ENCODE data around the gene NCKAP1.

Gene NCKAP1

GRCh38 chr2:182980652-182981051 is 57.6 kb downstream of the NCKAP1 start:
- no peak overlapping the region for H3K4me3 ChIP-seq (ENCODE audit: low read depth in 1 of 2, low read length in 2 of 2)
- H3K4me2 ChIP-seq (ENCODE audit: insufficient read depth, low read length): no peak overlapping the region
- H3K27me3 ChIP-seq (ENCODE audit: insufficient read depth, low read length, poor library complexity): no peaks in the 10 kb centered on the region
- no peak overlapping the region for H2AFZ ChIP-seq (ENCODE audit: low read depth, low read length)
- no peaks in the 10 kb centered on the region for H3K4me1 ChIP-seq (ENCODE audit: insufficient read depth, low read length)
- H3K79me2 ChIP-seq (ENCODE audit: insufficient read depth, low read length): no peaks in the 10 kb centered on the region
- DNase-seq: no peak
- no peaks in the 10 kb centered on the region for H4K20me1 ChIP-seq (ENCODE audit: insufficient read depth, low read length)
- no peak for TF ChIP-seq CTCF (IDR thresholded peaks at IDR 0.05; ENCODE audit: borderline replicate concordance, extremely low read depth, low read length, poor library complexity, severe bottlenecking)
- no peak for TF ChIP-seq EZH2 (IDR thresholded peaks at IDR 0.05; ENCODE audit: borderline replicate concordance, low read depth, low read length, severe bottlenecking)
- no peak overlapping the region for H3K9ac ChIP-seq (ENCODE audit: low read depth, low read length)
- H3K27ac ChIP-seq (ENCODE audit: low read length): no peak overlapping the region
- H3K9me3 ChIP-seq (ENCODE audit: insufficient read depth, low read length, severe bottlenecking): no peaks in the 10 kb centered on the region
- no peaks in the 10 kb centered on the region for H3K36me3 ChIP-seq (ENCODE audit: insufficient read depth, low read length)
- no peak for ATAC-seq (ENCODE audit: insufficient read depth, low read depth)

- Histone ChIP-seq H3K4me1 (ENCODE audit: insufficient read depth, low read length) (no peaks in the 10 kb centered on the region), H3K27ac (ENCODE audit: low read length) (no peak overlapping the region), H3K79me2 (ENCODE audit: insufficient read depth, low read length) (no peaks in the 10 kb centered on the region), H3K36me3 (ENCODE audit: insufficient read depth, low read length) (no peaks in the 10 kb centered on the region), H3K27me3 (ENCODE audit: insufficient read depth, low read length, poor library complexity) (no peaks in the 10 kb centered on the region), H3K4me3 (ENCODE audit: low read depth in 1 of 2, low read length in 2 of 2) (no peak overlapping the region), H2AFZ (ENCODE audit: low read depth, low read length) (no peak overlapping the region), H3K9me3 (ENCODE audit: insufficient read depth, low read length, severe bottlenecking) (no peaks in the 10 kb centered on the region), H4K20me1 (ENCODE audit: insufficient read depth, low read length) (no peaks in the 10 kb centered on the region), H3K4me2 (ENCODE audit: insufficient read depth, low read length) (no peak overlapping the region), H3K9ac (ENCODE audit: low read depth, low read length) (no peak overlapping the region)
- TF ChIP-seq EZH2 (IDR thresholded peaks at IDR 0.05; ENCODE audit: borderline replicate concordance, low read depth, low read length, severe bottlenecking) (no peak), CTCF (IDR thresholded peaks at IDR 0.05; ENCODE audit: borderline replicate concordance, extremely low read depth, low read length, poor library complexity, severe bottlenecking) (peak; percentile 63)
- DNase-seq (no peak), ATAC-seq (ENCODE audit: insufficient read depth, low read depth) (peak; percentile 66)
Measured at GRCh38 chr2:182980115-182980514, 58.1 kb downstream of the NCKAP1 start.

- Histone ChIP-seq H3K27me3 (ENCODE audit: insufficient read depth, low read length, poor library complexity) (peaks cover 3% of the 10 kb centered on the region), H3K9me3 (ENCODE audit: insufficient read depth, low read length, severe bottlenecking) (no peaks in the 10 kb centered on the region), H3K9ac (ENCODE audit: low read depth, low read length) (no peak overlapping the region), H4K20me1 (ENCODE audit: insufficient read depth, low read length) (no peaks in the 10 kb centered on the region), H3K36me3 (ENCODE audit: insufficient read depth, low read length) (no peaks in the 10 kb centered on the region), H3K4me2 (ENCODE audit: insufficient read depth, low read length) (no peak overlapping the region), H3K4me1 (ENCODE audit: insufficient read depth, low read length) (no peaks in the 10 kb centered on the region), H3K79me2 (ENCODE audit: insufficient read depth, low read length) (no peaks in the 10 kb centered on the region), H3K4me3 (ENCODE audit: low read depth in 1 of 2, low read length in 2 of 2) (no peak overlapping the region), H3K27ac (ENCODE audit: low read length) (no peak overlapping the region), H2AFZ (ENCODE audit: low read depth, low read length) (no peak overlapping the region)
- DNase-seq (no peak), ATAC-seq (ENCODE audit: insufficient read depth, low read depth) (no peak)
- no peak for TF ChIP-seq CTCF (IDR thresholded peaks at IDR 0.05; ENCODE audit: borderline replicate concordance, extremely low read depth, low read length, poor library complexity, severe bottlenecking)
- no peak for TF ChIP-seq EZH2 (IDR thresholded peaks at IDR 0.05; ENCODE audit: borderline replicate concordance, low read depth, low read length, severe bottlenecking)
Measured at GRCh38 chr2:182977463-182977862, 60.8 kb downstream of the NCKAP1 start.
